SK-N-SH treated with all-trans-retinoic acid at 6 μM for 48 hours (cell line): ENCODE measurements around the gene ATP6AP2.

Experiments
- ARNTL ChIP-seq: fragments of 450-650 bp; formaldehyde crosslinking; IDR thresholded peaks from 2 replicates; pipeline ENCODE4 v1.5.0; 2020; ENCODE audit warnings: low read depth, mild to moderate bottlenecking, moderate library complexity, borderline replicate concordance
- BACH2 ChIP-seq: fragments of 250-450 bp; sonication (Bioruptor Pico); IDR thresholded peaks from 2 replicates; pipeline ENCODE4 v1.9.0; 2021; ENCODE audit warnings: mild to moderate bottlenecking, borderline replicate concordance
- CREB5 ChIP-seq: fragments of 250-450 bp; sonication (Bioruptor Pico); IDR thresholded peaks from 2 replicates; pipeline ENCODE4 v1.5.1; 2020; ENCODE audit warnings: low read depth, mild to moderate bottlenecking, moderate library complexity
- CSRNP3 ChIP-seq: fragments of 250-450 bp; sonication (Bioruptor Pico); IDR thresholded peaks from 2 replicates; pipeline ENCODE4 v1.5.1; 2021; ENCODE audit warnings: mild to moderate bottlenecking, moderate library complexity
- ESRRG ChIP-seq: fragments of 250-450 bp; sonication (Bioruptor Pico); IDR thresholded peaks from 2 replicates; pipeline ENCODE4 v1.6.1; 2021; ENCODE audit warnings: mild to moderate bottlenecking
- GLIS3 ChIP-seq: fragments of 250-450 bp; sonication (Bioruptor Pico); IDR thresholded peaks from 2 replicates; pipeline ENCODE4 v1.5.0; 2020; ENCODE audit warnings: mild to moderate bottlenecking, moderate library complexity
- ISL1 ChIP-seq: fragments of 250-450 bp; sonication (Bioruptor Pico); IDR thresholded peaks from 2 replicates; pipeline ENCODE4 v2.1.2; 2022; ENCODE audit warnings: mild to moderate bottlenecking, moderate library complexity
- PATZ1 ChIP-seq: fragments of 250-450 bp; sonication (Bioruptor Pico); IDR thresholded peaks from 2 replicates; pipeline ENCODE4 v1.8.0; 2020; ENCODE audit warnings: mild to moderate bottlenecking, moderate library complexity, borderline replicate concordance
- TCF4 ChIP-seq: fragments of 250-450 bp; sonication (Bioruptor Pico); IDR thresholded peaks from 2 replicates; pipeline ENCODE4 v1.8.0; 2021; ENCODE audit warnings: mild to moderate bottlenecking, moderate library complexity, borderline replicate concordance
- TOX ChIP-seq: fragments of 250-450 bp; sonication (Bioruptor Pico); IDR thresholded peaks from 2 replicates; pipeline ENCODE4 v1.8.0; 2021; ENCODE audit warnings: mild to moderate bottlenecking, moderate library complexity, borderline replicate concordance
- ZFP30 ChIP-seq: fragments of 450-650 bp; formaldehyde crosslinking; IDR thresholded peaks from 2 replicates; pipeline ENCODE4 v1.5.0; 2022; ENCODE audit warnings: mild to moderate bottlenecking, moderate library complexity
- ZNF565 ChIP-seq: fragments of 450-650 bp; formaldehyde crosslinking; conservative IDR thresholded peaks from 2 replicates; pipeline ENCODE4 v1.5.0; 2020; ENCODE audit warnings: low read depth, mild to moderate bottlenecking, moderate library complexity
- ZNF70 ChIP-seq: fragments of 450-650 bp; formaldehyde crosslinking; IDR thresholded peaks from 2 replicates; pipeline ENCODE4 v1.5.0; 2020; ENCODE audit warnings: mild to moderate bottlenecking, moderate library complexity
- ZNF8 ChIP-seq: fragments of 450-650 bp; formaldehyde crosslinking; IDR thresholded peaks from 2 replicates; pipeline ENCODE4 v1.5.0; 2020; ENCODE audit warnings: mild to moderate bottlenecking, moderate library complexity

GRCh38 chrX:40612511-40612910 is 31.7 kb downstream of the ATP6AP2 start:
- TF ChIP-seq ZFP30 (CRISPR knock-in tag) (no peak), CSRNP3 (CRISPR knock-in tag) (no peak), CREB5 (no peak), ISL1 (CRISPR knock-in tag) (no peak), PATZ1 (CRISPR knock-in tag) (no peak), GLIS3 (CRISPR knock-in tag) (no peak), ZNF565 (CRISPR knock-in tag) (no peak), TOX (CRISPR knock-in tag) (no peak), BACH2 (CRISPR knock-in tag) (no peak), TCF4 (no peak), ARNTL (CRISPR knock-in tag) (no peak), ZNF70 (CRISPR knock-in tag) (no peak), ESRRG (CRISPR knock-in tag) (no peak), ZNF8 (CRISPR knock-in tag) (no peak)
